ENCODE measurements around the gene TEX44.
A peak's percentile ranks its signal among the peaks of the same experiment; 100 is the strongest.

TEX44 gene

DNA sequence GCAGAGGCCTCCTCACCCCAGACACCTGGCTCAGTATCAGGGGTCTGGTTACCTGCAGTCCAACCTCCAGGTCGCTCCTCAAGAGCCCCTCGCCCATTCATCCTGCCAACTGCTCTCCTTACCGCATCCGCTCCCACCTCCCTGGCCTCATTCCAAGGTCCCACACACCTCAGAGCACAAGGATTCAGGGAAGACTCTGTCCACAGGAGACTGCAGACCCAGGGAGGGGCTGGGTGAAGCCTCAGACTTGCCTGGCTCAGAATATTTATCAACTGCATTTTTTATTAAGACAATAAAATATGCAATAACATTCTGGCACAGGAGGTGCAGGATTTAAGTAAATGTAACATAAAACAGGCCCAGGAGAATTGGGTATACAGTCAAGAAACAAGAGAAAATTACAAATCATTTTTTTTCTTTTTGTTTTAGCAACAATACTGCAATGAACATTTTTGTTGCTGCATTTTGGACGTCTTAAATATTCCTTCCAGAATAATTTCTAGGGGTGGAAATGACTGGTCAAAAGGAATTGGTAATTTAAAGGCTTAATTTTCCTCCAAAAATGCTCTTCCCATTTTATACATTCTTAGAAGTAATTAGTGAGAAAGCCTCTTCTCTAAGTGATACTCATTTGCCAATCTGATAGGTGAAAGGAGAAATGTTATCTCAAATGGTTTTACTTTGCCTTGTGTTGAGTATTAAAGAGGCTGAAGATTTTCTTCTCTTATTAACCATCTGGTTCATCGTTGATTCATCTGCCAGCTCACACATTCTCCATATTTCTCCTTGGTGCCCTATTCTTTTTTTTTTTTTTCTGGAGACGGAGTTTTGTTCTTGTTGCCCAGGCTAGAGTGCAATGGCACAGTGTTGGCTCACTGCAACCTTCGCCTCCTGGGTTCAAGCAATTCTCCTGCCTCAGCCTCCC lies 42.5 kb downstream of the TEX44 start:
- DNase-seq (ENCODE audit: low read depth): no peak

DNA sequence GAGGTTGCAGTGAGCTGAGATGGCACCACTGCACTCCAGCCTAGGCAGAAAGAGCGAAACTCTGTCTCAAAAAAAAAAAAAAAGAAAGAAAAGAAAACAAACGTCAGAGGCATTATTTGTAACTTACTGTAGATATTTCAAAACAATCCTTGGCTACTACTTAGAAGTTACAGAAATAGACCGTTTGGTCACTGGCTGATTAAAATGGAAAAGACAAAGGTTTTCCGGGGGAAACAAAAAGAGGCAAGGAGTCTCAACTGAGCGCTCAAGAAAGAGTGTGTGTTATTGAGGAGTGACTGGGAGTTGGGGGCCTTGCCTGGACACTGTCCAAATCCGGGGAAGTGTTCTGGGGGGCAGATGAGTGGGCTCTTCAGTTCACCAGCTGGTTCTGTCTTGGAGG lies 47.6 kb downstream of the TEX44 start:
- DNase-seq (ENCODE audit: low read depth): no peak

DNA sequence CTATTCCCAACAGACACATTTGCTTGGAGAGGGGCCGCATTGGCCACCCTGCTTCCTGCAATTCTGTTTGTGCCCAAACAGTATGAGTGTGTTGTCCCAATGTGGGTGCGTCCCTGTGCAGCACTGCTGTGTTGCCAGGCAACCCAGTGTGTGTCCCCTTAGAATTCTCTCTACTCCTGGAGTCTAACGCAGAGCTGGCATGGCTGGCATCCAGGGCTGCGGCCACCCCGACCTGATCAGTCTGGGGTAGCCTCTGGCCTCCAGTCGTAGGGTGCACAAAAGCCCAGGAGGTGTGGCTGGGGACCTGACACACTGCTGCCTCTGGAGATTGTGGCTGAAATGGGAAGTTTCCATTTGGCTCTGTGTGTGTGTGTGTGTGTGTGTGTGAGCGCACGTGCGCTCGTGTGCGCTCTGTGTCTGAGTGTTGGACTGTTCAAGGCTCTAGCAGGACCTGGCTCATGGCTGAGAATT lies 48.0 kb downstream of the TEX44 start:
- DNase-seq (ENCODE audit: low read depth): no peak

DNA sequence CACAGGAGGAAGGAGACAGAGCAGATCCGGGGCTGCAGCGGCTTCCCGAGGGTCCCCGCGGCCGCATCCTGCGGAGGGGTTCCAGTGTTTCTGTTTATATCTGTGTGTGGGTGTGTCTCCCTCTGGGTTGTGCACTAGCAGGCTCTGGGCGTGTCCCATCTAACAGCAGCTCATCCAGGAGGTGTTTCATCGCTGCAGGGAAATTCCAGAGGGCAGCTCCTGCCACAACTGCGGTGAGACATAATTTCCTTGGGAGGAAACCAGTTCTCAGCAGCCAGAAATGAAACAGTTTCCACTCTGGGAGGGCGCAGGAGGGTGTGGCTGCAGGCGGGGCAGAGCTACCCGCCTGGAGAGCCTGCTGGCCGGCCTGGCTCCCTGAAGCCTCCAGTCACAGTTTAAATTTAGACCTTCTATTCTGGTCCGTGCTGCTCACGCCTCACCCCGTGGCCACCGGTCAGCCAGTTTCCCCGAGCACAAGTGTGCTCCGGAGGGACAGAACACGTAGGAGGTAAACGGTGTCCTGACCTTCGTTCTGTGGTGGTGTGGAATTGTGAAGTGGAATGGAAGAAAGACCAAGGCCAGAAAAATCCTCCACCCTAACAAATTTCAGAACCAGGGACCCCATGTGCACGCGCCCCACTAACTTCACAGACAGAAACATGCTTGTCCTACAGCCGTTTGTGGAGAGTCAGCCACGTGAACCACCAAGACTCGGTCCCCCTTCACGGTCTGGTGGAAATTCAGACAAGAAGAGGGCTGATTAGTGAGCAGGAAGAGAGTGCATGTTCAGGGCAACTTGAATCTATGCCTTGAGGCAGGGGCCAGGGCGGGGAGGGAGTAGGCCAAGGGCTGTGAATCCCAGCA lies 50.2 kb downstream of the TEX44 start:
- peak; percentile 95 for DNase-seq (ENCODE audit: low read depth)

DNA sequence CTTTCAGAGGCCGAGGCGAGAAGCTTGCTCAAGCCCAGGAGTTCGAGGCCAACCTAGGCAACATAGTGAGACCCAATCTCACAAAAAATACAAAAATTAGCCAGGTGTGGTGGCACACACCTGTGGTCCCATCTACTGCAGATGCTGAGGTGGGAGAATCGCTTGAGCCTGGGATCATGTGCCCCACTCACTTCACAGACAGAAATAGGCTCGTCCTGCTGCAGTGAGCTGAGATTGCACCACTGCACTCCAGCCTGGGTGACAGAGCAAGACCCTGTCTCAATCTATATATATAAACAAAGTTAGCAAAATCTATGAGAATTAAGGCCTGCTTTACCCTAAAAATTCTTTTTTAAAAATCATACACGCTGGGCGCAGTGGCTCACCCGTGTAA lies 50.8 kb downstream of the TEX44 start:
- DNase-seq (ENCODE audit: low read depth): no peak

Measured in GM04503 (cell line).